Fibroblast of skin of left biceps (primary cell): Measurements from ENCODE around the gene R3HDM4.

ENCODE experiments used
- DNase-seq, 2 experiments: peaks; one replicate each; pipeline ENCODE4 v3.0.0-alpha.2; 2013; ENCODE audit warnings: low read depth in 2 of 2

R3HDM4 gene

GRCh38 chr19:929891-930258 is 16.9 kb upstream of the R3HDM4 start:
- DNase-seq, result no peak

GRCh38 chr19:929203-929890 is 16.3 kb upstream of the R3HDM4 start:
- no peak for DNase-seq

- no peak for DNase-seq
These were observed 15.6 kb upstream of the R3HDM4 start for GRCh38 chr19:928471-929202.

- DNase-seq, result no peak
These were observed 14.9 kb upstream of the R3HDM4 start for GRCh38 chr19:927780-928401.

GRCh38 chr19:927351-927779 is 14.3 kb upstream of the R3HDM4 start:
- DNase-seq, result no peak

- no peak for DNase-seq
These were observed 13.8 kb upstream of the R3HDM4 start for GRCh38 chr19:926589-927350.

- DNase-seq, result no peak
These were observed 13.2 kb upstream of the R3HDM4 start for GRCh38 chr19:926323-926588.

- peak; percentile 66 to 71 for DNase-seq
These were observed 12.7 kb upstream of the R3HDM4 start, which contains the start of gene ARID3A for GRCh38 chr19:925526-926322. Gene ARID3A, plus strand, starts transcription at chr19:926035. Its CDS starts 3,494 bp downstream, at chr19:929529.

GRCh38 chr19:925087-925525 is 12.1 kb upstream of the R3HDM4 start:
- peak in 1 of 2 experiments; percentile 13 for DNase-seq

GRCh38 chr19:924553-925086 is 11.6 kb upstream of the R3HDM4 start:
- no peak for DNase-seq

GRCh38 chr19:920051-920864 is 7.2 kb upstream of the R3HDM4 start:
- no peak for DNase-seq

- DNase-seq, result no peak
These were observed 6.4 kb upstream of the R3HDM4 start for GRCh38 chr19:919199-920050.

GRCh38 chr19:918481-919198 is 5.6 kb upstream of the R3HDM4 start:
- DNase-seq, result no peak

GRCh38 chr19:918152-918437 is 5.1 kb upstream of the R3HDM4 start:
- no peak for DNase-seq

GRCh38 chr19:917323-918151 is 4.5 kb upstream of the R3HDM4 start, which contains the start of gene KISS1R:
Gene KISS1R, plus strand, starts transcription at chr19:917333. Its CDS starts 170 bp downstream, at chr19:917503.
- DNase-seq, result no peak

- DNase-seq, result no peak
These were observed 3.8 kb upstream of the R3HDM4 start for GRCh38 chr19:916645-917322.
